ENCODE measurements around the gene PTPRU.
"Not testable (repeated sequence)": the region's sequence is repeated elsewhere in the genome, so short reads cannot be mapped to it uniquely, and the experiment has no call there.

Gene PTPRU

DNA sequence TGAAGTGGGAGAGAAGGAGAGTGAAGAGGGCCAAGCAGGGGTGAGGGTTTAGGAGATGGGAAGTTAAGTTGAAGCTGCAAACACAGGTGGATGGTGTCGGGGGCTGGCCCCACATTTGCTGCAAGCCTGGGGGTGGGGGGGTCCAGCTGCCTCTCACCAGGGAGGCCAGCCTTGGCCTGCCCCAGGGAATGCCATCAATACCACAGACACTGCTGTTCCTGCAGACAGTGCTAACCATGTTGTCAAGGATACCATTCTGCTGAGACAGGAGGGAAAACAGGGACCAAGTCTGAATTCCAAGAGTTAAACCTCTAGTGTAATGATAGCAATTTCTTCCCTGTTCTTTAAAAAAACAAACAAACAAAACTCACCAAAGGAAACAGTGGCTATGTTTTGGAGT lies 13.6 kb upstream of the PTPRU start:
- DNase-seq: no peak

DNA sequence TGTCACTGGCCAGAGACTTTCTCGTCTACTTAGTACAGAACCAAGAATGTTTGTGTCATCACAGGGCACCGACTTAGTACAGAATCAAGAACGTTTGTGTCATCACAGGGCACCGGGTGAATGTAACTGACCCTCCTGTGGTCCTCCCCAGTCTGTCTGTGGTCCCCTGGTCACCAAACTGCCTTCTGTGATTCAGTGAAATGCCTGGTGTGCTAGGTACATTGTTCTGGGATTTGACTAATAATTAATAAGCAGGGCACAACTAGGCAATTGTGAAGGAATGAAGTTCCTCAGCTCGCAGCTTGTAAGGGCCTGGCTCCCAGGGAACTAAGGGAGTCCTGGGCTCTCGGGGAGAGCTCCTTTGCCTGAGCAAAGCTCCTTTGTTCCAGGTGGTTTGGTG lies 12.8 kb upstream of the PTPRU start:
- no peak for DNase-seq

DNA sequence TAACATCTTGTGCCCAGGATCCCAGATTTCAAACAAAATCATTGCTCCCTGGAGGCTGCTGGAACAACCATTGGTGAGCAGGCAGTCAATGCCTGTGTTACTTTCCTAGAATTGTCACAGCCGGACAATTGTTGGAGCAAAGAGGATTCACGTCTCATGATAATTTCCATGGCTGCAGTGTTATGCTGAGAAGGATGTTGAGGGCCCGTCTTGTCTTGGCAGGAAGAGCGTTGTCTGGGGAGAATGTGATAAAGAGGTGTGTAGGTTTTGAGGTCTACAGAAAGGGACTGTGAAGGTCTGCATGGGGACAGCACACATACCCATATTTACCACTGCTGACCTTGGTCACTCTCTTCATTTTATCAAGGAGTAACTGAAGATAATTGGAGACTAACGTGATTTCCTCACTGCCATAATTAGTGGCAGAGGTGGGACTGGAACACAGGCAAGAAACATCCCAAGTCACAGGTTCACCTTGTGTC lies 11.9 kb upstream of the PTPRU start:
- no peak for DNase-seq

DNA sequence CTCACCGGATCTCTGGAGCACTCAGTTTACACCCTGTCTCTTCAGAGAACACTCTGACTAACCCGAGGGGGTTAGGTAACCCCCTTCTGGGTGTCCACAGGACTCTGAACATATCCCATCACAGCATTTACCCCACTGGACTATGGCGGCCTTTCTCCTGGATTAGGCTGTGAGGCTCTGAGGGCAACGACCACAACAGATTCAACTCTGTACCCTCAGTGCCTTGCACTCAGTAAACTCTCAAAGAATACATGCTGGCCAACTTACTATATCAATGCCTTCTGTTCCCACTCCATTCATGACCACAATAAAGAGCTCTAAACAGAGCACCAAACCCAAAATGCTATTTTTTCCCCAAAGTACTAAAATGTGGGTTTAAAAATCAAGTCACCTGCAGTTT lies 11.0 kb upstream of the PTPRU start:
- DNase-seq: no peak

DNA sequence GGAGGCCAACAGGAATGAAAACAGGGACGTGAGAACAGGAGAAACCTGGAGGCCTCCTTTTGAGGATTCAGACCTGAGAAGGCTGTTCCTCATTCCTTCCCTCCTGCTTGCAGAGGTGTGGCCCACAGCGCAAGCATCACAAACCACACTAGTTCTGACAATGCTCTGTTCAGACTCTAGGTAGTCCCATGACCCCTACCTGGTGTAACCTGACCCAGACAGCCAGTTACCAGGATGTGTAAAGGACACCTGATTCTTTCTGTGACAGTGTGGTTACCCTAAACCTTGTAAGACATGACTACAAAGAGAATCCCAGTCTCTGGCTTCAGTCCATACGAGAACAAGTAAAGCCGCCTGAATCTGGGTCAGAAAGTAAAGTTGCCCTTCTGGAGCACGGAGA lies 8.8 kb upstream of the PTPRU start:
- DNase-seq: no peak

DNA sequence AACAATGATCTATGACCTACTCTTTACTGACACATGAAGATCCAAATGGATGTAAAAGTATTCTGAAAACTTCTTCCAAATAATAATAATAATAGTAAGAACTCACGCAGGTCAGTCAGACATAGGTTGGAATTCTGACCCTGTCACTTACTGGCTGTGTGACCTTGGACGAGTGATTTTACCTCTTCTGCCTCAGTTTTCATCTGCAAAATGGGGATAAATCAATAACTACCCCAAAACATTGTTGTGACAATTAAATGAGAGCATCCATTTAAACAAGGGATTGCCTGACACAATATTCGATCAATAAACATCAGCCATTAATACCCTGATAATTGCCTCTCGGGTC lies 6.1 kb upstream of the PTPRU start:
- DNase-seq: no peak

DNA sequence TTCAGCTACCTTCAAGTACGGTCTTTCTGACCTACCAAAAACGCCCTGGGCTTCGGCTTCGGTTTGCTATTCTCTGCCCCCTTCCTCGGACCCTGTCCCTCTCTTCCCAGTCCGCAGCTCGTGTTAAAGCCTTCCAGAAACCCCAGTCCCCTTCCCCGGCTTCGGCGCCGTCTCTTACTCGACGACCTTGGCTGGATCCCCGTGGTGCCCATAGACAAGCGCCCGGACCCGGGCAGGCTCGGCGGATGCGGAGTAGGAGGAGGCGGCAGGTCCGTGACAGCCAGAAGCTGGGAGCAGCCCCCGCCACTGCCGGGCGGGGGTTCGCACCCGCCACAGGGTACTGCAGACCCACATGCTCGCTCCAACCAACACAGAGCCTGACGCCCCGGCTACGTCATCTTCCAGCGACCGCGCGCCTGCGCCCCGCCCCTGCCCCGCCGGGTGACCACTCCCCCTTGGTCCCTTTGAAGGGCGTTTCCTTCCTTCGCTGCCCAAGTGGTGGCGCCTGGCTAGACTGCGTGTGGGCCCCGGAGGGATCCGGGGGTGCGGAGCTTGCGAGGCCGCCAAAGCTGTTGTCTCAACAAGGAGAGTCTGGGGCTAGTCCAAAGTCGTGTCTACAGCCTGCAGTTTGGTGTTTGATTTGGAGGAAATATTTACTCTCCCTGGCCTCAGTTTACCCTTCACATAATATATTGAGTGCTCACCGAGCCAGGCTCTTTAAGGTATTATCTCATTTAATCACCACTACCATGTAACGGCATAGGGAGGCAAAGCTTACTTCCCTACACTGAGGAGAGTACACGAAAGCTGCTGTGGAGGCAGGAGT lies 5.6 kb upstream of the PTPRU start, which contains the start of gene MECR:
TSS of gene MECR (minus strand) at position 382 of the 826 bp plus-strand sequence. CDS start at position 354, 28 bp downstream.
- peak; percentile 98 for DNase-seq

DNA sequence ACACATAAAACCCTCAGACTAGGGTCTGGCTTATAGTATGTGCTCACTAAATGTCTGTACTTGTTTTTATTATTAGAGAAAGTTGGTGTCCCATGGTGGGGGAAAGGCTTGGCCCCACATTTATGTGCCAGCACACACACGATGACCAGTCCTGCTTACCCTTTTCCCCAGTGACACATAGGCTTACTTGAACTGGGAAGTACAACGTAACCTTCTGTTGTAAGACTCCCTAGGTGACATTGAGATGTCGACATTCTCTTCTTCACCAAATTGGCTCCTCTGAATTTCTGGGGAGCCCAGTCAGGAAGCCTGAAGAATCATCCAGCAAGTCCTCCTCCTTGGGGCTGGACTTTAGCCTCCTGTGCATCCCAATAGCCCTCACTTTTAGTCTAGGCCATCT lies 3.9 kb upstream of the PTPRU start:
- DNase-seq: no peak

DNA sequence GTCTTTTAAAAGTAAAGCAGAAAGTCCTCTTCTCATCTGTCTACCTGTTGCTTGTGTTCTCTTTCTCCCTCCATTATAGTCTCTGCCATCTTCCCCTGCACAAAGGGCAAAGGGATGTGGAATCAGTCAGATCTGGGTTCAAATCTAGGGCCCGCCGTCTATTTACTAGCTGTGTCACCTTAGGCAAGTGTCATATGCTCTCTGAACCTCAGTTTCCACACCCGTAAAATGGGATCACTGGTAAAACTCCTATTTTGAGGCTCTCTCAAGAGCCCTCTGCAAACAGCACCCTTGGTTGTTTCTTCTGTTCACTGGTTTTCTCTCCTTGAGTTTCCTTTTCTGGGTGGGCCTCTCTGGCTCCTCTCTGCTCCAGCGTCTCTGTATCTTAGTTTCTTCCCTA lies 2.6 kb upstream of the PTPRU start:
- DNase-seq: no peak

DNA sequence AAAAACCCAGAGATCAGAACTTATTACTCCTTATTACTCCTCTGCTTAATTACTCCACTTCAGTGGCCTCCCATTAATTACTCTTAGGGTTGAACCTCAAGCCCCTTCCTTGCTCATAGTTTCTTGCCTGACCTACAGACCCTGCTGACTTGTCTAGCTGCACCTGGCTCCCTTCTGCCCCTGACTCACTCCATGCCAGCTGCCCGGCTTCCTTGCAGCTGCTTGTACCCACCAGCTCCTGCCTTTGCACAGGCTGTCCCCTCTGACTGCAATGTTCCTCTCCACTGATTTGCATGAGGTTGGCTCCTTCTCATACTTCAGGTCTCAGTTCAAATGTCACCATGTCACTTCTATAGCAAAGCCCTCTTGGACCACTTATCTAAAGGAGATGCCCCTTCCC lies 1.9 kb upstream of the PTPRU start:
- no peak for DNase-seq

DNA sequence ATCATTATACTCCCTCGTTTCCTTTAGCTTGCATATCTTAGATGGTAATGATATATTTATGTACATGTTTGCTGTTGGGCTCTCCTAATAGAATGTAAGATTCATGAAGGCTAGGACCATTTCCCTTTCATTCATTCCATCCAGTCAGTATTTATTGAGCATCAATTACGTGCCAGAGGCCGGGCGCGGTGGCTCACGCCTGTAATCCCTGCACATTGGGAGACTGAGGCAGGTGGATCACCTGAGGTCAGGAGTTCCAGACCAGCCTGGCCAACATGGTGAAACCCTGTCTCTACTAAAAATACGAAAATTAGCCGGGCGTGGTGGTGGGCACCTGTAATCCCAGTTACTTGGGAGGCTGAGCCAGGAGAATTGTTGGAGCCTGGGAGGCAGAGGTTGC lies 1.4 kb upstream of the PTPRU start:
- not testable (repeated sequence) for DNase-seq

DNA sequence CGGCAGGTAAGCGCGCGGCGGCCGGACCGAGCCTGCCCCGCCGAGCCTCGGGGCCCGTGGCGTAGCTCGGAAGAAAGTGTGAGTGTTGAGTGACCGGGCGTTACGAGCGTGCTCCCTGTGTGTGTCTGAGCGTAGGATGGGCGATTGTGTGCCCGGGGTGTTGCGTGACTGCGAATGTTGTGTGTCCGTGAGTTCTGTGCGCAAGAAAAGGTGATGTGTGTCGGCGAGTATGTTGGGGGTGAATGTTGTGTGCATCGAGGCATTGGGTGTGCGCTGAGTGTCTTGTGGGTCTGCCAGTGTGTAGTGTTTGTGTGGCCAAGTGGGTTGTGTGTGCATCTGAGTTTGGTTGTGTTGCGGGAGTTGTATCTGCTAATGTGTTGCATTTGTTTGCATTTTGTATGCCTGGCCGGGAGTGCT lies 398 bp downstream of the PTPRU start:
- no peak for DNase-seq

DNA sequence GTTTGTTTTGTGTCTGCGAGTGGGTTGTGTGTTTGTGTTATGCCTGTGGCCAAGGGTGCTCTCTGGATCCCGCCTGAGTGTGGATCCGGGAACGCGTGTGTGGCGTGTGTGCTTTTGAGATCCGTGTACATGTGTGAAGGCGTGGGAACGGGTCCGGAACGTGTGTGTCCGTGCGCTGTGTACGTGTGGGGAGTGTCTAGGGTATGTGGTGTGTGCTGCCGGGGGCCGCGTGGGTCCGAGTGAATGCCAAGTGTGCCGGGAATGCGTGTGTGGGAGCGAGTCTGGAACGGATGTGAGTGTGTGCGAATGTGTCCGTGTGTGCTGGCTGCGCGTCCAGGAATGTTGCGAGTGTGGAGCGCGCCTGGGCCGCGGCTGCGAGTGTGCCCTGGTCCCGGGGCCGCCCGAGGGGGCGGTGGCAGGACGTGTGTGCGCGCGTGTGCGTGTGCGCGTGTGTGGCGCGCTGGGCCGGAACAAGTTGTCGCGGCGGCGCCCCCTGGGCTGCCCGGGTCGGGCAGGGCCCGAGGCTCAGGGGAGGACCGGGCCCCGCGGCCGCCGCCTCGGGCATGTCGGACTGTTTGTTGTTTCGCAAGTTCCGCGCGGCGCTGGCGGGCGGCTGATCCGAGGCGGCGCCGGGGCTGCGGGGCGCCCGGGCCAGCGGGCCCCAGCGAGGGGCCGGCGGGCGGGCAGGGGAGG lies 953 bp downstream of the PTPRU start:
- DNase-seq: peak; percentile 74

DNA sequence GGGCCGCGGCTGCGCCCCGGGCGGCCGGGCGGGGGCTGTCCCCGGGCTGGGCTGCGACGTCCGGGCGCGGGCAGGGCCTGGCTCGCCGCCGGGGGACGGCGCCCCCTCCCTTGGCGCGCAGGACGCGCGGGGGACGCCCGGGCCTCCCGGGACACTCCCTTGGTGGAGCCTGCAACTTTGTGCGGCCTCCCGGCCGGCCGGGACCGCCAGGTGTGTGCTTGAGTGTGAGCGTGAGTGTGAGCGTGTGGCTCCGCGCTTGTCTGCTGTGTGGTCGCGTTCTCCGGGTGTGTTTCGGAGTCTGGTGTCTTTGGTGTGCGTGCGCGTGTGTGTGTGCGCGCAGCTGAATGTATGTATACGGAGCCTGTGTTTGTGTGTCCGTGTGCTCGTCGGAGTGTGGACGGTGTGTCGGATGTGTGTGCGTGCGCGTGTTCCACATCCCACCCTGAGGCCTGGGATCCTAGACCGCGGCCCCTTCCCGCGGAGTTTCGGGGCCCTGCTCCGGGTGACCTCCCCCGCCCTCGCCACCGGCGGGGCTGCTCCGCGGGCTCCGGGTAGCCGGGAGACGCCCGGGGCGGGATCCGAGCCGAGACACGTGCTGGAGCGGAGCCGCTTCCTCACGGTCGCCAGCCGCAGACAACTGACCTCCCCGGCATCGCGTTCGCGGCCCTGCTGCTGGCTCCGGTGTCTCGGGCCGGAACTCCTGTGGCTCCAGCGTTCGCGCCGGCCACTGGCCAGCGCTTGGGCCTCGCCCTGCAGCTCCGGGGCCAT lies 1.7 kb downstream of the PTPRU start:
- no peak for DNase-seq

DNA sequence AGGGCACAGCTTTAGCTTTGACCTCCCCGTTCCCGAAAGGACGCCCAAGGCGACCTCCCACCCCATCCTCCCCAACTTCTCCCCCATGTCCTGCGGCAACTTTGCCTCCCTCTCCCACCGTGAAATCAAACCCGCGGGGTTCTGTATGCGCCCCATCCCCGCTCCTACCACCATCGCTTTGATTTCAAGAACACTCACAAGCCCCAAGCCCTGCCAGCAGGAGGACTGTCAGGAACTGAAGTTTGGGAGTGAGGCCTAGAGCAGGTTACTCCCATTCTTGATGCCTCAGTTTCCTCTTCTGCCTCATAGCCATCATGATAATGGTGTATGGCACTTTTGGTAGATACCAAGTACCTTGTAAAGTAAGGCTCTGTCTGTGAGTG lies 2.3 kb downstream of the PTPRU start:
- DNase-seq: no peak

DNA sequence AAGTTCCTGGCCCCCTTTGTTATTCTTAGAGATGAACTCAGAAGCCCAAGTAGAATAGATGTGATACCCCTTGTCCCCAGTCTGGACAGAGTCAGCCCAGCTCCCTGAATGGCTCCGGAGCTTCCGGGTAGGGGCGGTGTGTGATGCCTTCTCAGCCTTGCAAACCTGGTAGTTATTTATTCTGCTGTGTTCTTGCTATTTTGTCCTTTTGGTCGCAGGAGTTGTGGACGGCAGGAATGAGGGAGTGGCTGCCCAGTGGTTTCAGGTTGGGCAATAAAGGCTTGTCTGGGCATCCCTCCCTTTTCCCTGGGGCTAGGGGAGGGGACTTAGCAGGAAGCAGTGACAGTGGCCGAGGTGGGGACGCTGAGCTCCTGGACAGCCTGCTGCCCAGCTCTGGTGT lies 2.8 kb downstream of the PTPRU start:
- DNase-seq: no peak

DNA sequence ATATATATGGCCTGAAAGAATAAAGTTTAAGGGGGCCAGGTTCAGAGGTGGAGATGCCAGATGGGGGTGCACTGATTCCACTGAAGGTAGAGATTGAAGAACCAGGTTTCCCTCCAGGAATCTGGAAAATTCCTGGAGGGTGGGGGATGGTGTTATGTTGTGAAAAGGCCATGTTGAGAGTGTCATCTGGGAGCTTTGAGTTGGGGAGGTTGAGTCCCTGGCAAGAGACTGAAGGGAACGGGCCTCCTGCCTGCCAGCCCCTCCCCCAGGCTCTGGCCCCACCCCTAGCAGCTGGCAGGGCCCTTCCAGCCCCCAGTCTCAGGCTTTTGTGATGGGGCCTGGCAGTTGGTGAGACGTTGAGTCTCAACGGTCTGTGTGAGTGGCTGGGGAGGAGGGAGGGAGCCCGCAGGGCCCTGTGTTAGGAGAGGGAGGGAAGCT lies 4.1 kb downstream of the PTPRU start:
- DNase-seq: no peak

DNA sequence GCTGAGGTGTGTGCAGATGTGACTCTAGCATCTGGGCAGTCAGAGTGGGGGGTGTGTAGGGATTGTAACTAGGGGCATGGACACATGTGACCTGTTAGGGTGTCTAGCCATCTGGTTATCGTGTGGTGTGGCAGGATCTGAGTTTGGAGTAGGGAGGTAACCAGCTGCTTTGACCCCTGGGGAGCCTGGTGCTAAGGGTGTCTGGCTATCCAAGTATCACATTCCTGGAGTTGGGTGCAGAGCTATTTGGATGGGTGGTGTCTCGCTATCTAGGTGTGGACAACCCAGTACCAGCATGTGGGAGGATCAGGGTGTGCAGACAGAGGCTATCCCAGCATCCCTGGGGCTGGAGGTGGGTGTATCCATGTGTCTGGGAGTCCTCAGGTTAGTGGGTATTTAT lies 4.7 kb downstream of the PTPRU start:
- DNase-seq: no peak

DNA sequence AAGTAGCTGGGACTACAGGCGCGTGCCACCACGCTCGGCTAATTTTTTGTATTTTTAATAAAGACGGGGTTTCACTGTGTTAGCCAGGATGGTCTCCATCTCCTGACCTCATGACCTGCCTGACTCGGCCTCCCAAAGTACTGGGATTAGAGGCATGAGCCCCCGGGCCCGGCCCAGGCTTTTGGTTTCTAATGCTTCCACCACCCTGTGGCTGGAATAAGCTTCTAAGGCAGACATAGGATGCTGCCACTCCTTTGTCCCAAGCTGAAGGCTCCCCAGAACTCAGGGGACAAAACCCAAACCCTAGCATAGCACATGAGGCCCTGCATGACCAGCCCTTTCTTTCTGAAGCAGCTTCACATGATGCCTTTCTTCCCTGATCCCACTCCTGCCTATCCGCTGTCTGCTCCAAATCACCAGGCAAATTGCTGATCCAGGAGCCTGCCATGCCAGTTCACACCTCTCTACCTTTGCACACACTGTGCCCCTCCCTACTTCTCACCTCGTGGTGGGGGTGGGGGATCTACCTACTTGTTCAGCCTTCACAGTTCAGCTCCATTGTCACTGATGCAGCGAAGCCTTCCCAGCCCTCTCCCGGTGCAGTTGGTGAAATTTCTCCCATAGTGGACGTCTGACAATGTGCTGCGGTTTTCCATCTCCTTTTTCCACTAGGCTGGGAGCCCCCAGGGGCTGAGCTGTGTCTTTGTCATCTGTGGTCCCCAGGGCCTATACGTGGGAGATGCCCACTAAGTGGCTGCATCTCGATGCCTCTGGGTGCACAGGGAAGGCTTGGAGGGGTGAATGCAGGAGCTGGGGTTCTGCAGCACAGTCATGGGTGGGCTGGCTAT lies 6.9 kb downstream of the PTPRU start:
- DNase-seq: no peak

DNA sequence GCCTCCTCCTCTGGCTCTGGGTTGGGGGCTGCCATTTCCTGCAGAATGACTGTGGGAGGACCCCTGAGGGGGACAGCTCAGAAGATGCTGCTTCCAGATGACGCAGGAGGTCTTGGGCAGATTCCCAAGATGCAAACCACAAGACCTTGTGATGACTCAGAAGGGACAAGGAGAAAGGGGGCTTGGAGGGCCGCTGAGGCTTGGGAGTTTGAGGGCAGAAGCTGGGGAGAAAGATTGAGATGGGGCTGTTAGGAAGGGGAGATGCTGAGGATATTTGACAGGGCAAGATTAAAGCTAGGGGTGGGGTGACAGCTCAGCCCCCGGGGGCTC lies 7.5 kb downstream of the PTPRU start:
- no peak for DNase-seq

DNA sequence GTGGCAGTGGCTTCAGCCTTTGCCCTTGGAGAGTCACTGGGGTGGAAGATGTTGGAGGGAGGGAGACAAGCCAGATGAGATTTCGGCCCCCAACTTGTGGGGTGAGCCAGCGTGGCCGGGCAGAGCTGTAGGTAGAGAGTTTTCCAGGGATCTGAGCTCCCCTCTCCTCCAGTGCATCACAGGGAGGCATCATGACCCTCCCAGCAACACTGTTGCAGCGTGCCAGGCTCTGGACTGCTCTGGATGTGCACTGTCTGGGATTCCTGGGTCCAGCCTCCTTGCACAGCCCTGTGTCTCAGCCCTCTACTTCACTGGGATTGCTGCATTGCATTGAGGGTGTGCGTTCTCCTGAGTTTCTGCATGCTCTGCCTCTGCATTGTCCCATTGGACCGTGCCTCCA lies 8.9 kb downstream of the PTPRU start:
- DNase-seq: no peak

DNA sequence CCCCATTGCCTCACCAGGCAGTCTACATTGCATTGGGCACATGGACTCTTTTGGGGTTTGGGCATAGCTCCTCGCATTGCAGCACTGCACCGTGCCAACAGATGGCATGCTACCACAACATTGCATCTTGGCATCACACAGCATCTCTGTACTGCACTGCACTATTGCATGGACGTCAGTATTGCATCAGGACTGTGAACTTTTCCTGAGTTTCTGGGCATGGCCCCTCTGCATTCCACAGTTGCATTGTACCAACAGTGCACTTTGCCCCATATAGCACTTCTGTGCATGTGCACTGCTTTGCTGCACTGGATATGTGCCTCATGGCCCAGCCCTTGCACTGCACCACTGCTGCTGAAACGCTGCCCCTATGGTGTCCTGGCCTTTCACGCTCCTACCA lies 9.6 kb downstream of the PTPRU start:
- DNase-seq: no peak

DNA sequence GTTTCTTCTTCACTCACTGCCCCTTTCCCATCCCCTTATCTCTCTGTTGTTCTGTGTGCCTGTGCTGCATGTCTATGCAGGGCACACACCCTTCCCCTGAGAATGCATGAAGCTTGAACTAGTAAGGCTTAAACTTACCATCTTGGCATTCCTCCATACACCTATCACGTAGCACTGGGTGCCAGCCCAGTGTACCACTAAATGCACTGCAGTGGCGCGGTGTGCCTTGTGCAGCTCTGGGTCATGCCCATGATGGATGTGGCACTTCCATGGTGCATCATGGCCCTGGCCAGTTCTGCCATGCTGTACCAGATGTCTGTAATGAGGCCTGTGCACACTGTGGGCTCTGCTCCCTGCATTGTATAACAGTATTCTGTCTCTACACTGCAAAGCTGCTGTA lies 10.7 kb downstream of the PTPRU start:
- DNase-seq: no peak

Data from right forelimb (tissue), 1 donor.